Adrenal gland (tissue), 5 donors: Measurements from ENCODE around the gene BCL2L13.

ENCODE experiments used
- POLR2A ChIP-seq, 2 donors: fragments of 450-650 bp; IDR thresholded peaks; one replicate each; pipeline ENCODE4 v1.6.1; 2017; ENCODE audit warnings: antibody characterized with exemption in 2 of 2, mild to moderate bottlenecking in 2 of 2, moderate library complexity in 1 of 2
- TF ChIP-seq, protein P1 (sequence below), 6 experiments: fragments of 450-650 bp in 4 of 6; fragments of 200-600 bp in 2 of 6; sonication (generic) in 1 of 6; IDR thresholded peaks; 1 replicate in 5 of 6; 2 replicates in 1 of 6; pipeline versions ENCODE4 v1.5.1 to v1.8.0; 2016 to 2021; ENCODE audit warnings: antibody characterized with exemption in 6 of 6, mild to moderate bottlenecking in 2 of 6, moderate library complexity in 1 of 6
- donor health status: DM: no; HTN: no; CAD: no.

DNA sequence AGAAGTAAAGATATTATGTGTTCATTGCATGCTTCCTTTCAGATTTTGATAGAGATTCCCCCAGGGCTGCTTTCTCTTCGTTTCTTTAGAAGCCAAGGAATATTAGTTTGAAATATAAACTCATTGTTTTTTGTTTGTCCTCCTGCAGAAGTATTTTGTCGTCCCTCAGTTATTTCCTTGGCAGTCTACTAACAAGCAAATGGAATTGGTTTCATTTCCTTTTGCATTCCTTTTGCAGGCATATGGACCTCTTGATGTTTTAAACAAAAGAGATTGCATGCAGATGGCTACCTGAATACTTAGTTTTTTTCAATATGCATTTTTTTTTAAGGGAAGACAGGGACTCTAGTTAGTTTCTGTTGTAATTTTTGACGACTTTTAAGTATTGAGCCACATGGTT lies 62.2 kb downstream of the BCL2L13 start:
- TF ChIP-seq, protein P1, sequence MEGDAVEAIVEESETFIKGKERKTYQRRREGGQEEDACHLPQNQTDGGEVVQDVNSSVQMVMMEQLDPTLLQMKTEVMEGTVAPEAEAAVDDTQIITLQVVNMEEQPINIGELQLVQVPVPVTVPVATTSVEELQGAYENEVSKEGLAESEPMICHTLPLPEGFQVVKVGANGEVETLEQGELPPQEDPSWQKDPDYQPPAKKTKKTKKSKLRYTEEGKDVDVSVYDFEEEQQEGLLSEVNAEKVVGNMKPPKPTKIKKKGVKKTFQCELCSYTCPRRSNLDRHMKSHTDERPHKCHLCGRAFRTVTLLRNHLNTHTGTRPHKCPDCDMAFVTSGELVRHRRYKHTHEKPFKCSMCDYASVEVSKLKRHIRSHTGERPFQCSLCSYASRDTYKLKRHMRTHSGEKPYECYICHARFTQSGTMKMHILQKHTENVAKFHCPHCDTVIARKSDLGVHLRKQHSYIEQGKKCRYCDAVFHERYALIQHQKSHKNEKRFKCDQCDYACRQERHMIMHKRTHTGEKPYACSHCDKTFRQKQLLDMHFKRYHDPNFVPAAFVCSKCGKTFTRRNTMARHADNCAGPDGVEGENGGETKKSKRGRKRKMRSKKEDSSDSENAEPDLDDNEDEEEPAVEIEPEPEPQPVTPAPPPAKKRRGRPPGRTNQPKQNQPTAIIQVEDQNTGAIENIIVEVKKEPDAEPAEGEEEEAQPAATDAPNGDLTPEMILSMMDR (IDR thresholded peaks at IDR 0.05), result no peak
- TF ChIP-seq POLR2A (IDR thresholded peaks at IDR 0.05), result no peak
